ENCODE results near the gene DIS3L2.

Gene DIS3L2

GRCh38 chr2:232335206-232335858, 373.8 kb downstream of the DIS3L2 start:
- peak; percentile 78 for ATAC-seq

DNA sequence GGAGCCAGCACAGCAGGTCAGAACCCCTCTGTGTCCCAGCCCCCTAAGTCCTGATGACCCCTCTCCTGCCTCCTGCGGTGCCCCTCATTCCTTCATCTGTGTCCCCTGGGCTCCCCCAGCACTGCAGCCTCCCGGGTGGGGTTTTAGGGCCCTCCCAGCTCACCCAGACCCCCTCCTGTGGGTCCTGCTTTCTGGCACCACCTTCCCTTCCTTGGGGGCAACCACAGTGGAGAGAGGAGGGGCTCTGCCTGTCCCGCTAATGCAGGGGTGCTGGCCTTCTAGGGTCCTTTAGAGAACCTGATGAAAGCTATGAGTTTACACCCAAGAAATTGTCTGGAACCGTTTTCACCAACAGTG, 374.3 kb downstream of the DIS3L2 start:
- no peak for TF ChIP-seq CSRNP3 (CRISPR knock-in tag; IDR thresholded peaks at IDR 0.05)
- TF ChIP-seq ESRRG (CRISPR knock-in tag; IDR thresholded peaks at IDR 0.05): no peak
- TF ChIP-seq OSR1 (CRISPR knock-in tag; IDR thresholded peaks at IDR 0.05): no peak
- no peak for TF ChIP-seq ZNF8 (CRISPR knock-in tag; IDR thresholded peaks at IDR 0.05)
- no peak for TF ChIP-seq CSDC2 (CRISPR knock-in tag; IDR thresholded peaks at IDR 0.05)
- TF ChIP-seq ZNF70 (CRISPR knock-in tag; IDR thresholded peaks at IDR 0.05): no peak
- TF ChIP-seq GLIS3 (CRISPR knock-in tag; IDR thresholded peaks at IDR 0.05): no peak
- TF ChIP-seq CREB5 (CRISPR knock-in tag; IDR thresholded peaks at IDR 0.05; ENCODE audit: low read depth): no peak
- no peak for TF ChIP-seq SNAI2 (CRISPR knock-in tag; IDR thresholded peaks at IDR 0.05)
- TF ChIP-seq ARNTL (CRISPR knock-in tag; IDR thresholded peaks at IDR 0.05; ENCODE audit: borderline replicate concordance, low read depth): no peak
- TF ChIP-seq, protein P1, sequence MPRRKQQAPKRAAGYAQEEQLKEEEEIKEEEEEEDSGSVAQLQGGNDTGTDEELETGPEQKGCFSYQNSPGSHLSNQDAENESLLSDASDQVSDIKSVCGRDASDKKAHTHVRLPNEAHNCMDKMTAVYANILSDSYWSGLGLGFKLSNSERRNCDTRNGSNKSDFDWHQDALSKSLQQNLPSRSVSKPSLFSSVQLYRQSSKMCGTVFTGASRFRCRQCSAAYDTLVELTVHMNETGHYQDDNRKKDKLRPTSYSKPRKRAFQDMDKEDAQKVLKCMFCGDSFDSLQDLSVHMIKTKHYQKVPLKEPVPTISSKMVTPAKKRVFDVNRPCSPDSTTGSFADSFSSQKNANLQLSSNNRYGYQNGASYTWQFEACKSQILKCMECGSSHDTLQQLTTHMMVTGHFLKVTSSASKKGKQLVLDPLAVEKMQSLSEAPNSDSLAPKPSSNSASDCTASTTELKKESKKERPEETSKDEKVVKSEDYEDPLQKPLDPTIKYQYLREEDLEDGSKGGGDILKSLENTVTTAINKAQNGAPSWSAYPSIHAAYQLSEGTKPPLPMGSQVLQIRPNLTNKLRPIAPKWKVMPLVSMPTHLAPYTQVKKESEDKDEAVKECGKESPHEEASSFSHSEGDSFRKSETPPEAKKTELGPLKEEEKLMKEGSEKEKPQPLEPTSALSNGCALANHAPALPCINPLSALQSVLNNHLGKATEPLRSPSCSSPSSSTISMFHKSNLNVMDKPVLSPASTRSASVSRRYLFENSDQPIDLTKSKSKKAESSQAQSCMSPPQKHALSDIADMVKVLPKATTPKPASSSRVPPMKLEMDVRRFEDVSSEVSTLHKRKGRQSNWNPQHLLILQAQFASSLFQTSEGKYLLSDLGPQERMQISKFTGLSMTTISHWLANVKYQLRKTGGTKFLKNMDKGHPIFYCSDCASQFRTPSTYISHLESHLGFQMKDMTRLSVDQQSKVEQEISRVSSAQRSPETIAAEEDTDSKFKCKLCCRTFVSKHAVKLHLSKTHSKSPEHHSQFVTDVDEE (CRISPR knock-in tag; IDR thresholded peaks at IDR 0.05): no peak
- no peak for TF ChIP-seq ZFP3 (CRISPR knock-in tag; IDR thresholded peaks at IDR 0.05)
- TF ChIP-seq PATZ1 (CRISPR knock-in tag; IDR thresholded peaks at IDR 0.05; ENCODE audit: borderline replicate concordance): no peak
- TF ChIP-seq TCF4 (CRISPR knock-in tag; IDR thresholded peaks at IDR 0.05; ENCODE audit: borderline replicate concordance): no peak
- TF ChIP-seq BACH2 (CRISPR knock-in tag; IDR thresholded peaks at IDR 0.05; ENCODE audit: borderline replicate concordance): no peak
- TF ChIP-seq ISL1 (CRISPR knock-in tag; IDR thresholded peaks at IDR 0.05): no peak
- TF ChIP-seq TOX (CRISPR knock-in tag; IDR thresholded peaks at IDR 0.05; ENCODE audit: borderline replicate concordance): no peak
- TF ChIP-seq, protein P2, sequence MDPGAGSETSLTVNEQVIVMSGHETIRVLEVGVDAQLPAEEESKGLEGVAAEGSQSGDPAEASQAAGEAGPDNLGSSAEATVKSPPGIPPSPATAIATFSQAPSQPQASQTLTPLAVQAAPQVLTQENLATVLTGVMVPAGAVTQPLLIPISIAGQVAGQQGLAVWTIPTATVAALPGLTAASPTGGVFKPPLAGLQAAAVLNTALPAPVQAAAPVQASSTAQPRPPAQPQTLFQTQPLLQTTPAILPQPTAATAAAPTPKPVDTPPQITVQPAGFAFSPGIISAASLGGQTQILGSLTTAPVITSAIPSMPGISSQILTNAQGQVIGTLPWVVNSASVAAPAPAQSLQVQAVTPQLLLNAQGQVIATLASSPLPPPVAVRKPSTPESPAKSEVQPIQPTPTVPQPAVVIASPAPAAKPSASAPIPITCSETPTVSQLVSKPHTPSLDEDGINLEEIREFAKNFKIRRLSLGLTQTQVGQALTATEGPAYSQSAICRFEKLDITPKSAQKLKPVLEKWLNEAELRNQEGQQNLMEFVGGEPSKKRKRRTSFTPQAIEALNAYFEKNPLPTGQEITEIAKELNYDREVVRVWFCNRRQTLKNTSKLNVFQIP (CRISPR knock-in tag; IDR thresholded peaks at IDR 0.05; ENCODE audit: borderline replicate concordance, low read depth): no peak

DNA sequence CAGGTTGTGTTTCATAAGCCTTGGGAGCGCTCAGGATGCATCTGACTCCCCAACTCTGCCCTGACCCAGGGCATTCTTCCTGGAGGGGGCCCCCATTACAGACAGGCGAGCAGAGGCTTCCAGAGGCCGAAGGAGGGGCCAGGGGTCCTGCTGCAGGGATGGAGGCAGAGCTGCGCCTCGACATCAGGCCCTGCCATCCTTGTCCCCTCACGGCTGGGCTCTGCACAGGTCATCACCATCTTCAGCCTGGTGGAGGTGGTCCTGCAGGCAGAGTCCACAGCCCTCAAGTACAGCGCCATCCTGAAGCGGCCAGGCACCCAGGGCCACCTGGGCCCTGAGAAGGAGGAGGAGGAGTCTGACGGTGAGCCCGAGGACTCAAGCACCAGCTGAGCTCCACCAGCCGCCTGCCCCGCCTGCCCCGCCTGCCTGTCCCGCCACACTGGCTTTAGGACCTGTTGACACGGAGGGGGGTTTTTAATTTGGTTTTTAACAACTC, 374.8 kb downstream of the DIS3L2 start:
- ATAC-seq: no peak
- TF ChIP-seq PATZ1 (CRISPR knock-in tag; IDR thresholded peaks at IDR 0.05; ENCODE audit: borderline replicate concordance): no peak
- TF ChIP-seq ZFP30 (CRISPR knock-in tag; IDR thresholded peaks at IDR 0.05): no peak
- TF ChIP-seq, protein P2 (CRISPR knock-in tag; IDR thresholded peaks at IDR 0.05; ENCODE audit: borderline replicate concordance, low read depth): no peak
- TF ChIP-seq BACH2 (CRISPR knock-in tag; IDR thresholded peaks at IDR 0.05; ENCODE audit: borderline replicate concordance): no peak
- TF ChIP-seq CSRNP3 (CRISPR knock-in tag; IDR thresholded peaks at IDR 0.05): no peak
- no peak for TF ChIP-seq ZNF565 (CRISPR knock-in tag; conservative IDR thresholded peaks at IDR 0.05; ENCODE audit: low read depth)
- TF ChIP-seq ESRRG (CRISPR knock-in tag; IDR thresholded peaks at IDR 0.05): no peak

More for the DNA sequence above, 374.3 kb downstream of the DIS3L2 start:
- ATAC-seq: no peak

Measured in SK-N-SH treated with all-trans-retinoic acid at 6 μM for 48 hours (cell line).